PC-3 (cell line): ENCODE measurements around the gene ANTXR2.

Experiments used
- EZH2 ChIP-seq: fragments of 300-600 bp; sonication (generic); IDR thresholded peaks from one replicate; pipeline ENCODE4 v1.6.1; 2017; ENCODE audit warnings: antibody characterized with exemption, mild to moderate bottlenecking, low read length; ENCODE audit not compliant: unreplicated experiment
- EZH2phosphoT487 ChIP-seq: fragments of 300-600 bp; sonication (generic); IDR thresholded peaks from 2 replicates; pipeline ENCODE4 v1.6.1; 2018; ENCODE audit warnings: mild to moderate bottlenecking, antibody characterized with exemption, low read length, borderline replicate concordance
- TF ChIP-seq, protein P1 (sequence below): fragments of 300-600 bp; sonication (generic); conservative IDR thresholded peaks from 2 replicates; pipeline ENCODE4 v1.5.1; 2017; ENCODE audit warnings: antibody characterized with exemption, low read depth, mild to moderate bottlenecking, low read length

DNA sequence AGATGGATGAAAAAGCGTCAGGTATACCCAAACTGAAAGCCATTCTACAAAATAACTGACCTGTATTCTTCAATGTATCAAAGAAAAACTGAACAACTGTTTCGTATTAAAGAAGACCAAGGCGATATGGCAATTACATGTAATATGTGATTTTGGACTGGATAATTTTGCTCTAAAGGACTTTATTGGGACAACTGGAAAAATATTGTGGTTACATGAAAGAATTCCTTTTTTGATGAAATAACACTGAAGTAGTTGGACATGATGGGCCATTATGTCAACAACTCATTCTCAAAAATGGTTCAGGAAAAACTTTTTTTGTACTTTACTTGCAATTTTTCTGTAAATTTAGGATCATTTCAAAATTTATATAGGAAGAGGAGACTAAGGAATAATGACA is 12.1 kb upstream of the ANTXR2 start:
- TF ChIP-seq, protein P1, sequence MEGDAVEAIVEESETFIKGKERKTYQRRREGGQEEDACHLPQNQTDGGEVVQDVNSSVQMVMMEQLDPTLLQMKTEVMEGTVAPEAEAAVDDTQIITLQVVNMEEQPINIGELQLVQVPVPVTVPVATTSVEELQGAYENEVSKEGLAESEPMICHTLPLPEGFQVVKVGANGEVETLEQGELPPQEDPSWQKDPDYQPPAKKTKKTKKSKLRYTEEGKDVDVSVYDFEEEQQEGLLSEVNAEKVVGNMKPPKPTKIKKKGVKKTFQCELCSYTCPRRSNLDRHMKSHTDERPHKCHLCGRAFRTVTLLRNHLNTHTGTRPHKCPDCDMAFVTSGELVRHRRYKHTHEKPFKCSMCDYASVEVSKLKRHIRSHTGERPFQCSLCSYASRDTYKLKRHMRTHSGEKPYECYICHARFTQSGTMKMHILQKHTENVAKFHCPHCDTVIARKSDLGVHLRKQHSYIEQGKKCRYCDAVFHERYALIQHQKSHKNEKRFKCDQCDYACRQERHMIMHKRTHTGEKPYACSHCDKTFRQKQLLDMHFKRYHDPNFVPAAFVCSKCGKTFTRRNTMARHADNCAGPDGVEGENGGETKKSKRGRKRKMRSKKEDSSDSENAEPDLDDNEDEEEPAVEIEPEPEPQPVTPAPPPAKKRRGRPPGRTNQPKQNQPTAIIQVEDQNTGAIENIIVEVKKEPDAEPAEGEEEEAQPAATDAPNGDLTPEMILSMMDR = no peak
- no peak for TF ChIP-seq EZH2
- TF ChIP-seq EZH2phosphoT487 = no peak
